ENCODE measurements around the gene INPP5E. TPM values are rescaled to one million over a fixed set of nuclear protein-coding genes. Genes with fewer than 3 reads are reported as not detected.

Gene INPP5E
- total RNA-seq, 2 experiments from 2014 or later = 17.2 to 19.4 TPM

- ATAC-seq (ENCODE audit: poor library complexity) (no peak), DNase-seq (no peak)
- Histone ChIP-seq H3K4me3 (ENCODE audit: low read length) (no peak overlapping the region), H3K36me3 (ENCODE audit: insufficient read depth, low read length) (peaks cover 73% of the 10 kb centered on the region), H3K4me1 (ENCODE audit: insufficient read depth, low read length) (peaks cover 16% of the 10 kb centered on the region), H3K9me3 (ENCODE audit: control insufficient read depth in 1 of 2, insufficient read depth in 1 of 2, low read length in 2 of 2) (no peaks in the 10 kb centered on the region), H3K27me3 (ENCODE audit: control insufficient read depth in 1 of 2, insufficient read depth in 2 of 2, low read length in 2 of 2) (no peaks in the 10 kb centered on the region), H3K27ac (ENCODE audit: low read depth in 1 of 2, low read length in 2 of 2) (no peak overlapping the region)
- CTCF ChIA-PET = no interaction called here
- H3K4me1 Mint-ChIP-seq (ENCODE audit: low read depth) = peaks cover 10% of the 10 kb centered on the region
- H3K27ac Mint-ChIP-seq = no peak overlapping the region
- peaks cover 46% of the 10 kb centered on the region for H3K36me3 Mint-ChIP-seq (ENCODE audit: low read depth)
- no peak for TF ChIP-seq CTCF (IDR thresholded peaks at IDR 0.05)
- no peaks in the 10 kb centered on the region for H3K9me3 Mint-ChIP-seq
- no peaks in the 10 kb centered on the region for H3K27me3 Mint-ChIP-seq
- H3K4me3 Mint-ChIP-seq = no peak overlapping the region
- POLR2A ChIA-PET = no interaction called here
- intact Hi-C loops (cut with DNase I, micrococcal nuclease) = no loop called here
Measured at GRCh38 chr9:136394312-136395019, 45.2 kb downstream of the INPP5E start.

DNA sequence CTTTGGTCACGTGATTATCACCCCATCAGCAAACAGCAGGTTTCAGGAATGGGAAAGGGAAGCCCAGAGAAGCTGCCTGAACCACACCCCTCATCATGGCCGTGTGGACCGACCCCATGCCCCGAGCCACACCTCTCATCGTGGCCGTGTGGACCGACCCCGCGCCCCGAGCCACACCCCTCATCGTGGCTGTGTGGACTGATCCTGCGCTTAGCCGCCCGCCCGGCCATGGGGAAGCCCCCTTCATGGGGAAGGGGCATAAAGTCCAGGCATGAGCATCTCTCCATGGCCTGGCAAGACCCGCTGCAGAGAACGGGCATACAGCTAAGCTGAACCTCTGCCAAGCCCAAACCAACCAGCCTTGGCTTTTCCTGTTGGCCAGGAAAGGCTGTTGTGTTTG lies 46.1 kb downstream of the INPP5E start:
- ChIA-PET POLR2A (no interaction called here), CTCF (no interaction called here)
- TF ChIP-seq CTCF (IDR thresholded peaks at IDR 0.05) = no peak
- peaks cover 1% of the 10 kb centered on the region for H3K4me1 Mint-ChIP-seq (ENCODE audit: low read depth)
- Histone ChIP-seq H3K27ac (ENCODE audit: low read depth in 1 of 2, low read length in 2 of 2) (no peak overlapping the region), H3K27me3 (ENCODE audit: control insufficient read depth in 1 of 2, insufficient read depth in 2 of 2, low read length in 2 of 2) (no peaks in the 10 kb centered on the region), H3K4me3 (ENCODE audit: low read length) (no peak overlapping the region), H3K4me1 (ENCODE audit: insufficient read depth, low read length) (peaks cover 7% of the 10 kb centered on the region), H3K36me3 (ENCODE audit: insufficient read depth, low read length) (peaks cover 82% of the 10 kb centered on the region), H3K9me3 (ENCODE audit: control insufficient read depth in 1 of 2, insufficient read depth in 1 of 2, low read length in 2 of 2) (no peaks in the 10 kb centered on the region)
- no peaks in the 10 kb centered on the region for H3K9me3 Mint-ChIP-seq
- H3K27me3 Mint-ChIP-seq = no peaks in the 10 kb centered on the region
- ATAC-seq (ENCODE audit: poor library complexity) (no peak), DNase-seq (no peak)
- H3K4me3 Mint-ChIP-seq = no peak overlapping the region
- H3K27ac Mint-ChIP-seq = no peak overlapping the region
- H3K36me3 Mint-ChIP-seq (ENCODE audit: low read depth) = peaks cover 48% of the 10 kb centered on the region
- intact Hi-C loops (cut with DNase I, micrococcal nuclease) = no loop called here

DNA sequence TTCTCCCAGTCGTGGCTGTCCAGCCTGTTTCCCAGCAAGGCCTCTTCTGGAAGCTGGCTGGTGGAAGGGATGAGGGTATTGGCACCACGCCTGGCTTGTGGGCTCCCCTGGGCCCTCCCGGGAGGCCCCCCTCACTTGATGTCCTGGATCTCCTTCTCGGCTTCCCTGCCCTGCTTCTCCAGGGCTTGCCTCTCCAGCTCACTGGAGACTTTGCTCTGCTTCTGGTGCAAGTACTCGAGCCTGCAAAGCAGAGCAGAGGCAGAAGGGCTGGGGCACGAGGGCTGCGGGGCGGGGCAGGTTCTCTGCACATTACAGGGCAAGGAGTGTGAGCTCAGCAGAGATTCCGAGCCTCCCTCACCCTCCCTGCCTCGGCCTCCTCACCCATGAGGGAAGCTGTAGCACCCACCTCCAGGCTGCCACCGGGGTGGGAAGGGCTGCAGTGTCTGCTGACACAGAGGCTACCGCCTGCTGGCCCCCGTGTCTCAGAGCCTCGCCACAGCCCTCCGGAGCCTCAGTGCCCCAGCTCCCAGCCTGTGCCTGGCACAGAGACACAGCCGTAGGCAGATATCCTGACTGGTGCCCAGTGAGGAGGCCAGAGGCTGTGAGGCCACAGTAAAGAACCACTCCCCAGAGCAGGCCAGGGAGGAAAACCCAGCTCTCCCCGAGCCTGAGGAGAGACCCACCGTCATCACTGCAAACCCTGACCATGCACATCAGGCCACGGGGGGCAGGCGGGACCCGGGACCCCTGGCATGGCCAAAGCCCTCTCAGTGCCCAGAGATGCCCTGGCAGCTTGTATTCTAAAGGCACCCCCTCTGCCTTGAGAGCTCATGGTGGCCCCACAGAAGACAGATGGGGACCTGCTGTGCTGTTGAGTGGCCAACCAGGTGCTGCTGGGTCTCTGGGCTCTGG lies 46.9 kb downstream of the INPP5E start:
- CTCF ChIA-PET = no interaction called here
- no peak overlapping the region for H3K4me3 ChIP-seq (ENCODE audit: low read length)
- H3K9me3 ChIP-seq (ENCODE audit: control insufficient read depth in 1 of 2, insufficient read depth in 1 of 2, low read length in 2 of 2) = no peaks in the 10 kb centered on the region
- intact Hi-C loops (cut with DNase I, micrococcal nuclease) = no loop called here
- H3K36me3 ChIP-seq (ENCODE audit: insufficient read depth, low read length) = peaks cover 83% of the 10 kb centered on the region
- no peak overlapping the region for H3K4me3 Mint-ChIP-seq
- H3K27ac Mint-ChIP-seq = no peak overlapping the region
- no peak for DNase-seq
- peaks cover 54% of the 10 kb centered on the region for H3K36me3 Mint-ChIP-seq (ENCODE audit: low read depth)
- no peak for TF ChIP-seq CTCF (IDR thresholded peaks at IDR 0.05)
- H3K4me1 ChIP-seq (ENCODE audit: insufficient read depth, low read length) = no peaks in the 10 kb centered on the region
- no peak overlapping the region for H3K27ac ChIP-seq (ENCODE audit: low read depth in 1 of 2, low read length in 2 of 2)
- H3K27me3 Mint-ChIP-seq = no peaks in the 10 kb centered on the region
- no peaks in the 10 kb centered on the region for H3K27me3 ChIP-seq (ENCODE audit: control insufficient read depth in 1 of 2, insufficient read depth in 2 of 2, low read length in 2 of 2)
- POLR2A ChIA-PET = no interaction called here
- no peaks in the 10 kb centered on the region for H3K9me3 Mint-ChIP-seq
- ATAC-seq (ENCODE audit: poor library complexity) = no peak
- no peaks in the 10 kb centered on the region for H3K4me1 Mint-ChIP-seq (ENCODE audit: low read depth)
